ENCODE measurements around the gene COA5.
A peak's percentile ranks its signal among the peaks of the same experiment; 100 is the strongest.

COA5 gene

GRCh38 chr2:98586551-98587140 lies 21.7 kb downstream of the COA5 start:
- Mint-ChIP-seq H3K27me3 (no peaks in the 10 kb centered on the region), H3K4me1 (ENCODE audit: low read depth) (peaks cover 5% of the 10 kb centered on the region), H3K36me3 (peaks cover 6% of the 10 kb centered on the region), H3K9me3 (ENCODE audit: low read depth) (no peaks in the 10 kb centered on the region), H3K4me3 (no peak overlapping the region), H3K27ac (no peak overlapping the region)

- Mint-ChIP-seq H3K27me3 (no peaks in the 10 kb centered on the region), H3K27ac (no peak overlapping the region), H3K36me3 (peaks cover 4% of the 10 kb centered on the region)
Measured at GRCh38 chr2:98585386-98585785, 22.9 kb downstream of the COA5 start.

GRCh38 chr2:98583816-98584618 lies 24.3 kb downstream of the COA5 start:
- Mint-ChIP-seq H3K27ac (no peak overlapping the region), H3K4me3 (no peak overlapping the region), H3K9me3 (ENCODE audit: low read depth) (no peaks in the 10 kb centered on the region), H3K4me1 (ENCODE audit: low read depth) (peaks cover 2% of the 10 kb centered on the region), H3K36me3 (peaks cover 4% of the 10 kb centered on the region), H3K27me3 (no peaks in the 10 kb centered on the region)

More at GRCh38 chr2:98585386-98585785, 22.9 kb downstream of the COA5 start:
- Mint-ChIP-seq H3K9me3 (ENCODE audit: low read depth) (no peaks in the 10 kb centered on the region), H3K4me1 (ENCODE audit: low read depth) (peaks cover 2% of the 10 kb centered on the region), H3K4me3 (no peak overlapping the region)

- H3K4me3 Mint-ChIP-seq = no peak overlapping the region
- H3K27me3 Mint-ChIP-seq = no peaks in the 10 kb centered on the region
- no peaks in the 10 kb centered on the region for H3K9me3 Mint-ChIP-seq (ENCODE audit: low read depth)
- peaks cover 2% of the 10 kb centered on the region for H3K4me1 Mint-ChIP-seq (ENCODE audit: low read depth)
- no peak overlapping the region for H3K27ac Mint-ChIP-seq
- H3K36me3 Mint-ChIP-seq = peaks cover 4% of the 10 kb centered on the region
Measured at GRCh38 chr2:98583276-98583675, 25.0 kb downstream of the COA5 start.

- no peaks in the 10 kb centered on the region for H3K27me3 Mint-ChIP-seq
- H3K27ac Mint-ChIP-seq = no peak overlapping the region
- peaks cover 6% of the 10 kb centered on the region for H3K36me3 Mint-ChIP-seq
Measured at GRCh38 chr2:98582523-98582922, 25.8 kb downstream of the COA5 start.

GRCh38 chr2:98580656-98581284 lies 27.5 kb downstream of the COA5 start:
- no peak overlapping the region for H3K4me3 Mint-ChIP-seq
- no peaks in the 10 kb centered on the region for H3K27me3 Mint-ChIP-seq
- H3K4me1 Mint-ChIP-seq (ENCODE audit: low read depth) = no peaks in the 10 kb centered on the region
- H3K36me3 Mint-ChIP-seq = peaks cover 6% of the 10 kb centered on the region
- H3K9me3 Mint-ChIP-seq (ENCODE audit: low read depth) = no peaks in the 10 kb centered on the region
- H3K27ac Mint-ChIP-seq = no peak overlapping the region

More at GRCh38 chr2:98582523-98582922, 25.8 kb downstream of the COA5 start:
- H3K9me3 Mint-ChIP-seq (ENCODE audit: low read depth) = no peaks in the 10 kb centered on the region
- H3K4me1 Mint-ChIP-seq (ENCODE audit: low read depth) = no peaks in the 10 kb centered on the region
- no peak overlapping the region for H3K4me3 Mint-ChIP-seq

GRCh38 chr2:98579926-98580325 lies 28.4 kb downstream of the COA5 start:
- Mint-ChIP-seq H3K27me3 (no peaks in the 10 kb centered on the region), H3K4me1 (ENCODE audit: low read depth) (no peaks in the 10 kb centered on the region), H3K9me3 (ENCODE audit: low read depth) (no peaks in the 10 kb centered on the region), H3K27ac (no peak overlapping the region), H3K4me3 (no peak overlapping the region), H3K36me3 (peaks cover 6% of the 10 kb centered on the region)

GRCh38 chr2:98578231-98578630 lies 30.1 kb downstream of the COA5 start:
- H3K27ac Mint-ChIP-seq = no peak overlapping the region
- H3K36me3 Mint-ChIP-seq = peaks cover 6% of the 10 kb centered on the region
- no peaks in the 10 kb centered on the region for H3K9me3 Mint-ChIP-seq (ENCODE audit: low read depth)
- H3K4me1 Mint-ChIP-seq (ENCODE audit: low read depth) = no peaks in the 10 kb centered on the region
- H3K27me3 Mint-ChIP-seq = no peaks in the 10 kb centered on the region
- H3K4me3 Mint-ChIP-seq = no peak overlapping the region

- Mint-ChIP-seq H3K9me3 (ENCODE audit: low read depth) (no peaks in the 10 kb centered on the region), H3K4me1 (ENCODE audit: low read depth) (no peaks in the 10 kb centered on the region), H3K27me3 (no peaks in the 10 kb centered on the region), H3K27ac (peak overlapping the region; percentile 10), H3K4me3 (no peak overlapping the region), H3K36me3 (peaks cover 4% of the 10 kb centered on the region)
Measured at GRCh38 chr2:98577313-98577712, 31.0 kb downstream of the COA5 start.

- Mint-ChIP-seq H3K4me1 (ENCODE audit: low read depth) (no peaks in the 10 kb centered on the region), H3K9me3 (ENCODE audit: low read depth) (no peaks in the 10 kb centered on the region), H3K36me3 (peaks cover 4% of the 10 kb centered on the region), H3K27ac (no peak overlapping the region), H3K27me3 (no peaks in the 10 kb centered on the region), H3K4me3 (no peak overlapping the region)
Measured at GRCh38 chr2:98576666-98577312, 31.5 kb downstream of the COA5 start.

- H3K9me3 Mint-ChIP-seq (ENCODE audit: low read depth) = no peaks in the 10 kb centered on the region
- H3K36me3 Mint-ChIP-seq = peaks cover 4% of the 10 kb centered on the region
- H3K4me3 Mint-ChIP-seq = no peak overlapping the region
- no peaks in the 10 kb centered on the region for H3K4me1 Mint-ChIP-seq (ENCODE audit: low read depth)
- no peaks in the 10 kb centered on the region for H3K27me3 Mint-ChIP-seq
- H3K27ac Mint-ChIP-seq = no peak overlapping the region
Measured at GRCh38 chr2:98573426-98573825, 34.9 kb downstream of the COA5 start.

GRCh38 chr2:98572676-98573075 lies 35.6 kb downstream of the COA5 start:
- Mint-ChIP-seq H3K36me3 (peaks cover 1% of the 10 kb centered on the region), H3K4me3 (no peak overlapping the region), H3K27me3 (no peaks in the 10 kb centered on the region), H3K4me1 (ENCODE audit: low read depth) (no peaks in the 10 kb centered on the region), H3K27ac (no peak overlapping the region), H3K9me3 (ENCODE audit: low read depth) (no peaks in the 10 kb centered on the region)

- Mint-ChIP-seq H3K27me3 (no peaks in the 10 kb centered on the region), H3K4me3 (no peak overlapping the region), H3K36me3 (no peaks in the 10 kb centered on the region), H3K4me1 (ENCODE audit: low read depth) (no peaks in the 10 kb centered on the region), H3K9me3 (ENCODE audit: low read depth) (no peaks in the 10 kb centered on the region), H3K27ac (no peak overlapping the region)
Measured at GRCh38 chr2:98572211-98572610, 36.1 kb downstream of the COA5 start.

- no peaks in the 10 kb centered on the region for H3K36me3 Mint-ChIP-seq
- H3K27ac Mint-ChIP-seq = no peak overlapping the region
- H3K4me1 Mint-ChIP-seq (ENCODE audit: low read depth) = no peaks in the 10 kb centered on the region
- no peaks in the 10 kb centered on the region for H3K9me3 Mint-ChIP-seq (ENCODE audit: low read depth)
- no peaks in the 10 kb centered on the region for H3K27me3 Mint-ChIP-seq
- H3K4me3 Mint-ChIP-seq = no peak overlapping the region
Measured at GRCh38 chr2:98571796-98572195, 36.5 kb downstream of the COA5 start.

- H3K27ac Mint-ChIP-seq = peak overlapping the region; percentile 58
- no peaks in the 10 kb centered on the region for H3K36me3 Mint-ChIP-seq
- no peaks in the 10 kb centered on the region for H3K27me3 Mint-ChIP-seq
- H3K4me3 Mint-ChIP-seq = no peak overlapping the region
- H3K9me3 Mint-ChIP-seq (ENCODE audit: low read depth) = no peaks in the 10 kb centered on the region
- H3K4me1 Mint-ChIP-seq (ENCODE audit: low read depth) = no peaks in the 10 kb centered on the region
Measured at GRCh38 chr2:98571121-98571701, 37.1 kb downstream of the COA5 start.
